Keratinocyte (primary cell): ENCODE data around the gene PCNX4.

Experiments
- EZH2 ChIP-seq: IDR thresholded peaks from one replicate; pipeline ENCODE4 v1.6.1; 2012; ENCODE audit warnings: inconsistent platforms, mild to moderate bottlenecking, low read length, moderate library complexity
- TF ChIP-seq, protein P1 (sequence below), 3 experiments: IDR thresholded peaks in 1 of 3; conservative IDR thresholded peaks in 1 of 3; optimal IDR thresholded peaks in 1 of 3; 2 replicates in 2 of 3; 3 replicates in 1 of 3; pipeline versions ENCODE3 to v1.5.1; 2011; ENCODE audit warnings: low read length in 3 of 3, mild to moderate bottlenecking in 3 of 3, moderate library complexity in 2 of 3, control low read depth in 1 of 3, inconsistent platforms in 1 of 3; ENCODE audit not compliant: insufficient read depth in 2 of 3; ENCODE audit errors: extremely low read depth in 1 of 3

DNA sequence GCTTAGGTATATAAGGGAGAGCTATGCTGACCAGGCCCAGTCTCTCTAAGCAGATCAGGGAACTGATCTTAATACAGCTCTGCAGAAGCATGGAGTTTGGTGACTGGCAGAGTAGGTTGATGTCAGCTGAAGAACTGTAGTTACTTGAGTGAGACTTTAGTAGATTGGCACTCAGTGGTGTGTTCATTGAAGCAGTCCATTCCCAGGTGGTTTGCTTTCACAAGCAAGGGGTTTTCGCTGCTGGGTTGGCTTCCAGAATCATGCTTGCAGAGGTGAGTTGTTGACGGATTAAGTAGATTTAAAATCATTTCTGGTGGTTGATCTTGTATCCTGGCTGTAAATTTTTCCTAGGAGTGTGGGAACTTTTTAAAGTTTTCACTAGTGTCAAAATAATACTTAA lies 80.0 kb downstream of the PCNX4 start:
- TF ChIP-seq, protein P1, sequence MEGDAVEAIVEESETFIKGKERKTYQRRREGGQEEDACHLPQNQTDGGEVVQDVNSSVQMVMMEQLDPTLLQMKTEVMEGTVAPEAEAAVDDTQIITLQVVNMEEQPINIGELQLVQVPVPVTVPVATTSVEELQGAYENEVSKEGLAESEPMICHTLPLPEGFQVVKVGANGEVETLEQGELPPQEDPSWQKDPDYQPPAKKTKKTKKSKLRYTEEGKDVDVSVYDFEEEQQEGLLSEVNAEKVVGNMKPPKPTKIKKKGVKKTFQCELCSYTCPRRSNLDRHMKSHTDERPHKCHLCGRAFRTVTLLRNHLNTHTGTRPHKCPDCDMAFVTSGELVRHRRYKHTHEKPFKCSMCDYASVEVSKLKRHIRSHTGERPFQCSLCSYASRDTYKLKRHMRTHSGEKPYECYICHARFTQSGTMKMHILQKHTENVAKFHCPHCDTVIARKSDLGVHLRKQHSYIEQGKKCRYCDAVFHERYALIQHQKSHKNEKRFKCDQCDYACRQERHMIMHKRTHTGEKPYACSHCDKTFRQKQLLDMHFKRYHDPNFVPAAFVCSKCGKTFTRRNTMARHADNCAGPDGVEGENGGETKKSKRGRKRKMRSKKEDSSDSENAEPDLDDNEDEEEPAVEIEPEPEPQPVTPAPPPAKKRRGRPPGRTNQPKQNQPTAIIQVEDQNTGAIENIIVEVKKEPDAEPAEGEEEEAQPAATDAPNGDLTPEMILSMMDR (optimal IDR thresholded peaks at IDR 0.05 in 1 of 3, IDR thresholded peaks at IDR 0.05 in 1 of 3, conservative IDR thresholded peaks at IDR 0.05 in 1 of 3; ENCODE audit: extremely low read depth in 1 of 3, insufficient read depth in 2 of 3, low read length in 3 of 3), result no peak
- no peak for TF ChIP-seq EZH2
